Adrenal gland (tissue), 12 donors: ENCODE data around the gene NBAS. TPM values are rescaled to one million over a fixed set of nuclear protein-coding genes. Genes with fewer than 3 reads are reported as not detected.

Source experiments
- DNase-seq, 7 donors: peaks; one replicate each; pipeline ENCODE4 v3.0.0-alpha.2; 2019 to 2020
- H3K27ac ChIP-seq, 5 donors: fragments of 200-600 bp; sonication (generic) in 4 of 5; 1 replicate in 3 of 5; 2 replicates in 2 of 5; pipeline versions ENCODE4 v1.5.1 to v1.8.0; 2016 to 2020; ENCODE audit warnings: mild to moderate bottlenecking in 1 of 5
- H3K27me3 ChIP-seq: fragments of 200-600 bp; 2 replicates; pipeline ENCODE4 v1.8.0; 2021
- H3K36me3 ChIP-seq, 2 donors: fragments of 200-600 bp; replicated peaks in 1 of 2; 1 replicate in 1 of 2; 2 replicates in 1 of 2; pipeline versions ENCODE4 v1.5.1 to v1.8.0; 2018 to 2022
- H3K4me1 ChIP-seq, 2 donors: fragments of 200-600 bp; replicated peaks in 1 of 2; 1 replicate in 1 of 2; 2 replicates in 1 of 2; pipeline versions ENCODE4 v1.5.1 to v1.8.0; 2018 to 2021
- H3K4me3 ChIP-seq, 4 donors: fragments of 200-600 bp; sonication (generic) in 3 of 4; one replicate each; pipeline ENCODE4 v1.5.1; 2016 to 2018
- H3K9me3 ChIP-seq, 3 donors: fragments of 200-600 bp; sonication (generic) in 1 of 3; replicated peaks in 1 of 3; 1 replicate in 2 of 3; 2 replicates in 1 of 3; pipeline versions ENCODE4 v1.5.1 to v1.8.0; 2016 to 2021
- CTCF ChIP-seq, 6 experiments: fragments of 450-650 bp in 4 of 6; fragments of 200-600 bp in 2 of 6; sonication (generic) in 1 of 6; IDR thresholded peaks; 1 replicate in 5 of 6; 2 replicates in 1 of 6; pipeline versions ENCODE4 v1.5.1 to v1.8.0; 2016 to 2021; ENCODE audit warnings: antibody characterized with exemption in 6 of 6, mild to moderate bottlenecking in 2 of 6, moderate library complexity in 1 of 6
- POLR2A ChIP-seq, 2 donors: fragments of 450-650 bp; IDR thresholded peaks; one replicate each; pipeline ENCODE4 v1.6.1; 2017; ENCODE audit warnings: antibody characterized with exemption in 2 of 2, mild to moderate bottlenecking in 2 of 2, moderate library complexity in 1 of 2
- WGBS, 4 donors: extraction: QIAGEN DNeasy Blood & Tissue Kit in 2 of 4; methylation state at CpG; one replicate each; pipeline versions ENCODE4 v1.1.5 to v1.1.7; 2013 to 2017; 5-methylcytosine and 5-hydroxymethylcytosine counted together
- intact Hi-C, 2 donors: fragments of 100-400 bp; cut with DNase I; formaldehyde crosslinking; loops; one replicate each; pipeline versions ENCODE4 v1.14.1 to v1.15.0; 2022 to 2023
- polyA plus RNA-seq, 3 donors: library from polyadenylated mRNA; stranded (reverse); fragments of 200-250 nt in 2 of 3; fragments of 350-450 nt in 1 of 3; fragmentation: Illumina TruSeq in 1 of 3; extraction: RNeasy Lipid Tissue Mini Kit (QIAGEN cat#74804) in 1 of 3; gene quantifications; one replicate each; pipeline ENCODE4 v1.2.3, GENCODE V29; 2013 to 2014
- total RNA-seq, 9 donors: library from RNA; depleted of rRNA in 4 of 9; stranded (reverse); fragments of >200 nt in 4 of 9; fragments of 120-200 nt in 1 of 9; fragmentation: NEBNext Ultra II Directional in 1 of 9; extraction: Animal tissue kit (Norgen Biotek cat#: 25700) in 1 of 9; gene quantifications; one replicate each; pipeline versions ENCODE4 v1.1.0 to v1.2.4, GENCODE V29; 2013 to 2023
- donor health status: healthy with polysubstance abuse.
- donor health status: Bipolar disorder and iron deficiency.
- donor health status: DM: yes; HTN: yes; CAD: no.
- donor health status: DM: no; HTN: no; CAD: no.
- donor health status: DM: no; HTN: no; CAD: no.
- donor health status: DM: yes; HTN: yes; CAD: no.

Gene NBAS
- total and polyA plus RNA-seq, 12 donors, result 22.0 to 62.4 (median 46.2) TPM

- H3K4me3 ChIP-seq, result no peak overlapping the region
- intact Hi-C loops, result no loop called here
- H3K4me1 ChIP-seq, result peaks cover 0 to 7% of the 10 kb centered on the region in 2 donors
- no peaks in the 10 kb centered on the region for H3K36me3 ChIP-seq
- DNase-seq, result no peak
- H3K27ac ChIP-seq, result no peak overlapping the region
- no peaks in the 10 kb centered on the region for H3K9me3 ChIP-seq
- WGBS, 4 donors, result 94 to 97% (median 95%) methylated on average over 3 of the region's 3 CpGs
- TF ChIP-seq POLR2A (IDR thresholded peaks at IDR 0.05) (no peak), CTCF (IDR thresholded peaks at IDR 0.05) (no peak)
- H3K27me3 ChIP-seq, result no peaks in the 10 kb centered on the region
Measured at GRCh38 chr2:15198051-15198450, 363.1 kb downstream of the NBAS start.

DNA sequence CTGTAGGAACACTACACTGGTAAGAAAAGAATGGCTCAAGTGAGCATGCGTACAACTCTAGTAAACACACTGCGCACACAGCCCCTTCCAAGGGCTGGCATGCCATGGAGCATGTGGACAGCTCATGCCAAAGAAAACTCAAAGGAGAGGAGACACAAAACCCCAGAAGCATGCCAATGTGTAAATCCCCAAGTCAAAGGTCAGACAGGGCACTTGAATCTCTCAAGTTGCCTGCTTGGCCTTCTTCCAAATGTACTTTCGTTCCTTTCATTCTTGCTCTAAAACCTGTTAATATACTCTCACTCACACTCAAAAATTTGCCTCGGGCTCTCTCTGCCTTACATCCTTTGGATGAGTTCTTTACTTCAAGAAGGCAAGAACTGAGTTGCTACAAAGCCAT is 365.3 kb downstream of the NBAS start:
- H3K27ac ChIP-seq, result no peak overlapping the region
- H3K9me3 ChIP-seq, result no peaks in the 10 kb centered on the region
- intact Hi-C loops, result no loop called here
- 96 to 98% (median 97%) methylated on average over 4 of the region's 4 CpGs for WGBS, 4 donors
- DNase-seq, result no peak
- TF ChIP-seq CTCF (IDR thresholded peaks at IDR 0.05) (no peak), POLR2A (IDR thresholded peaks at IDR 0.05) (no peak)
- H3K4me1 ChIP-seq, result peaks cover 0 to 5% of the 10 kb centered on the region in 2 donors
- H3K36me3 ChIP-seq, result no peaks in the 10 kb centered on the region
- no peak overlapping the region for H3K4me3 ChIP-seq
- no peaks in the 10 kb centered on the region for H3K27me3 ChIP-seq

DNA sequence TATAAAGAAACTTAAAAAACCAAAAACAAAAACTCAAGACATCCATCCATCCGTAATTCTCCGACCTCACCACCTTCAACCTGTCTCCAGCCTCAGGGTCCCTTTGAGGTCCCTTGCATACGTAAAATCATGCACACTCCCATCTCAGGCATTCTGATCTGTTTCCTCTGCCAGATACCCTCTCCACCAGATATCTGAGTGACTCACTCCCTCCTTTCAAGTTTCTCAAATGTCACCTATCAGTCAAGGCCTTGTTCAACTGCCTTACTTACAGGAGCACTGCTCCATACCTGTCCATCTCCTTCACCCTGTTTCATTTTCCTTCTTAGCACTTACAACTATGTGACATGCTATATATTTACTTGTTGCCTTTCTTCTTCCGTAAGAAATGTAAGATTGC is 369.3 kb downstream of the NBAS start:
- no peak for DNase-seq
- intact Hi-C loops, result no loop called here
- Histone ChIP-seq H3K4me1 (no peaks in the 10 kb centered on the region), H3K36me3 (no peaks in the 10 kb centered on the region), H3K4me3 (no peak overlapping the region), H3K27ac (no peak overlapping the region), H3K27me3 (no peaks in the 10 kb centered on the region), H3K9me3 (no peaks in the 10 kb centered on the region)
- TF ChIP-seq POLR2A (IDR thresholded peaks at IDR 0.05) (no peak), CTCF (IDR thresholded peaks at IDR 0.05) (no peak)
- WGBS, 4 donors, result 84 to 95% (median 89%) methylated on average over 4 of the region's 4 CpGs

GRCh38 chr2:15189216-15189615 is 371.9 kb downstream of the NBAS start:
- Histone ChIP-seq H3K36me3 (no peaks in the 10 kb centered on the region), H3K27ac (no peak overlapping the region), H3K4me3 (no peak overlapping the region), H3K9me3 (no peaks in the 10 kb centered on the region), H3K27me3 (no peaks in the 10 kb centered on the region), H3K4me1 (no peaks in the 10 kb centered on the region)
- WGBS, 4 donors, result 71 to 95% (median 75%) methylated on average over 1 to 2 of the region's 2 CpGs
- no peak for TF ChIP-seq POLR2A (IDR thresholded peaks at IDR 0.05)
- TF ChIP-seq CTCF (IDR thresholded peaks at IDR 0.05), result no peak
- intact Hi-C loops, result no loop called here
- no peak for DNase-seq
